NB4 (cell line): ENCODE data around the gene INPP5A.

Source experiments
- CTCF ChIP-seq: IDR thresholded peaks from one replicate; pipeline ENCODE4 v1.5.1; 2012; ENCODE audit warnings: low read depth, low read length
- MAX ChIP-seq: IDR thresholded peaks from 2 replicates; pipeline ENCODE4 v1.6.1; 2011; ENCODE audit warnings: low read depth, low read length
- MYC ChIP-seq: IDR thresholded peaks from 2 replicates; pipeline ENCODE4 v1.6.1; 2011; ENCODE audit warnings: low read depth, low read length
- POLR2A ChIP-seq: IDR thresholded peaks from 2 replicates; pipeline ENCODE4 v1.6.1; 2011; ENCODE audit warnings: mild to moderate bottlenecking; ENCODE audit not compliant: insufficient read length; ENCODE audit errors: extremely low read depth

- TF ChIP-seq CTCF (no peak), POLR2A (no peak), MAX (no peak), MYC (no peak)
These were observed 245.8 kb downstream of the INPP5A start for GRCh38 chr10:132783165-132783939.
